Calu3 (cell line): ENCODE data around the gene TUBB6. TPM values are rescaled to one million over a fixed set of nuclear protein-coding genes. Genes with fewer than 3 reads are reported as not detected.

Experiments
- BruUV-seq: library from RNA; stranded (reverse); fragments of 400-500 nt; replicated peaks from 2 replicates; lab custom pipeline; 2021; lab: Mats Ljungman, UMichigan
- CTCF ChIA-PET: fragments of 300-600 bp; sonication (Branson Sonifier 250); formaldehyde crosslinking; loops from one replicate; lab custom pipeline; 2022; ENCODE audit warnings: antibody characterized with exemption; lab: Charles Lee
- DNase-seq: peaks from one replicate; pipeline ENCODE4 v3.0.0; 2022
- H3K27ac Mint-ChIP-seq: one replicate; pipeline ENCODE4 v1.8.0; 2022; ENCODE audit warnings: mixed read lengths; ENCODE audit not compliant: unreplicated experiment
- H3K27me3 Mint-ChIP-seq: one replicate; pipeline ENCODE4 v1.8.0; 2022; ENCODE audit warnings: mixed read lengths; ENCODE audit not compliant: unreplicated experiment
- H3K36me3 Mint-ChIP-seq: one replicate; pipeline ENCODE4 v1.8.0; 2022; ENCODE audit warnings: mild to moderate bottlenecking, moderate library complexity, mixed read lengths; ENCODE audit not compliant: insufficient read depth, unreplicated experiment
- H3K4me1 Mint-ChIP-seq: one replicate; pipeline ENCODE4 v1.8.0; 2022; ENCODE audit warnings: mild to moderate bottlenecking, low read depth, mixed read lengths; ENCODE audit not compliant: unreplicated experiment
- H3K4me3 Mint-ChIP-seq: one replicate; pipeline ENCODE4 v1.8.0; 2022; ENCODE audit warnings: mild to moderate bottlenecking, low read depth, moderate library complexity, mixed read lengths; ENCODE audit not compliant: unreplicated experiment
- H3K9me3 Mint-ChIP-seq: one replicate; pipeline ENCODE4 v1.8.0; 2022; ENCODE audit warnings: low read depth, mixed read lengths; ENCODE audit not compliant: unreplicated experiment
- CTCF ChIP-seq: fragments of 200-600 bp; IDR thresholded peaks from one replicate; pipeline ENCODE4 v1.8.0; 2022; ENCODE audit warnings: antibody characterized with exemption; ENCODE audit not compliant: unreplicated experiment
- intact Hi-C: fragments of 100-400 bp; cut with micrococcal nuclease; formaldehyde crosslinking; loops from one replicate; pipeline ENCODE4 v1.10.0; 2022; ENCODE audit not compliant: unreplicated experiment
- total RNA-seq: library from RNA; stranded (reverse); gene quantifications from 2 replicates; pipeline ENCODE4 v1.2.3, GENCODE V29; 2022

Gene TUBB6
- total RNA-seq, 1 experiment from 2014 or later, result 25.7 TPM

GRCh38 chr18:12324991-12325725, 17.1 kb downstream of the TUBB6 start:
- intact Hi-C loops, result no loop called here
- CTCF ChIA-PET, result no interaction called here
- BruUV-seq, result no TSS peak
- no peaks in the 10 kb centered on the region for H3K4me1 Mint-ChIP-seq
- no peak for TF ChIP-seq CTCF
- no peak for DNase-seq
- H3K4me3 Mint-ChIP-seq, result no peak overlapping the region
- H3K27me3 Mint-ChIP-seq, result no peaks in the 10 kb centered on the region
- H3K36me3 Mint-ChIP-seq, result peaks cover 38% of the 10 kb centered on the region
- H3K27ac Mint-ChIP-seq, result no peak overlapping the region
- H3K9me3 Mint-ChIP-seq, result no peaks in the 10 kb centered on the region

GRCh38 chr18:12325726-12326245, 17.7 kb downstream of the TUBB6 start:
- Mint-ChIP-seq H3K27me3 (no peaks in the 10 kb centered on the region), H3K9me3 (no peaks in the 10 kb centered on the region), H3K4me1 (no peaks in the 10 kb centered on the region), H3K4me3 (no peak overlapping the region), H3K27ac (no peak overlapping the region), H3K36me3 (peaks cover 38% of the 10 kb centered on the region)
- no peak for DNase-seq
- CTCF ChIA-PET, result no interaction called here
- TF ChIP-seq CTCF, result no peak
- BruUV-seq, result no TSS peak
- intact Hi-C loops, result no loop called here

- TF ChIP-seq CTCF, result no peak
- DNase-seq, result no peak
- Mint-ChIP-seq H3K4me1 (no peaks in the 10 kb centered on the region), H3K9me3 (no peaks in the 10 kb centered on the region), H3K27me3 (no peaks in the 10 kb centered on the region), H3K27ac (no peak overlapping the region), H3K36me3 (peaks cover 38% of the 10 kb centered on the region), H3K4me3 (no peak overlapping the region)
- intact Hi-C loops, result no loop called here
- BruUV-seq, result no TSS peak
- CTCF ChIA-PET, result no interaction called here
Observed at GRCh38 chr18:12326711-12327460, 18.8 kb downstream of the TUBB6 start.

GRCh38 chr18:12327510-12328178, 19.6 kb downstream of the TUBB6 start:
- TF ChIP-seq CTCF, result peak; percentile 93

More at GRCh38 chr18:12327510-12328178, 19.6 kb downstream of the TUBB6 start:
- intact Hi-C loops, result loop anchor here (1.0 kb wide), 1 partner anchor 49 kb away; no protein-coding TSS in a partner anchor
- BruUV-seq, result no TSS peak
- H3K9me3 Mint-ChIP-seq, result no peaks in the 10 kb centered on the region
- H3K36me3 Mint-ChIP-seq, result peaks cover 38% of the 10 kb centered on the region
- no peak overlapping the region for H3K27ac Mint-ChIP-seq
- DNase-seq, result peak; percentile 87
- H3K4me3 Mint-ChIP-seq, result no peak overlapping the region
- H3K4me1 Mint-ChIP-seq, result no peaks in the 10 kb centered on the region
- H3K27me3 Mint-ChIP-seq, result no peaks in the 10 kb centered on the region
- CTCF ChIA-PET, result interaction anchor here (0.6 to 1.2 kb wide), 10 partner anchors 9 to 92 kb away, joined by 3 to 18 read pairs (median 4); partner anchors contain the start of gene AFG3L2
